Activated naive CD4-positive, alpha-beta T cell treated with anti-CD3 and anti-CD28 coated beads, Interleukin-2, amount 50 U/mL, for 24 hours (primary cell): ENCODE results near the gene UBA7.
"Not testable (repeated sequence)": the region's sequence is repeated elsewhere in the genome, so short reads cannot be mapped to it uniquely, and the experiment has no call there.

Experiments used
- H3K27ac Mint-ChIP-seq: one replicate; pipeline ENCODE4 v1.8.0; 2021; ENCODE audit warnings: mild to moderate bottlenecking, mixed read lengths
- H3K27me3 Mint-ChIP-seq: one replicate; pipeline ENCODE4 v1.8.0; 2021; ENCODE audit warnings: mixed read lengths
- H3K36me3 Mint-ChIP-seq: one replicate; pipeline ENCODE4 v1.8.0; 2021; ENCODE audit warnings: mixed read lengths
- H3K4me1 Mint-ChIP-seq: one replicate; pipeline ENCODE4 v1.8.0; 2021; ENCODE audit warnings: mixed read lengths
- H3K4me3 Mint-ChIP-seq: one replicate; pipeline ENCODE4 v1.8.0; 2021; ENCODE audit warnings: mild to moderate bottlenecking, mixed read lengths
- H3K9me3 Mint-ChIP-seq: one replicate; pipeline ENCODE4 v1.8.0; 2021; ENCODE audit warnings: mixed read lengths

UBA7 gene

GRCh38 chr3:49823131-49823530 is 9.4 kb upstream of the UBA7 start:
- H3K4me3 Mint-ChIP-seq, H3K36me3 Mint-ChIP-seq, H3K4me1 Mint-ChIP-seq, H3K9me3 Mint-ChIP-seq, H3K27ac Mint-ChIP-seq, H3K27me3 Mint-ChIP-seq: not testable (repeated sequence)

DNA sequence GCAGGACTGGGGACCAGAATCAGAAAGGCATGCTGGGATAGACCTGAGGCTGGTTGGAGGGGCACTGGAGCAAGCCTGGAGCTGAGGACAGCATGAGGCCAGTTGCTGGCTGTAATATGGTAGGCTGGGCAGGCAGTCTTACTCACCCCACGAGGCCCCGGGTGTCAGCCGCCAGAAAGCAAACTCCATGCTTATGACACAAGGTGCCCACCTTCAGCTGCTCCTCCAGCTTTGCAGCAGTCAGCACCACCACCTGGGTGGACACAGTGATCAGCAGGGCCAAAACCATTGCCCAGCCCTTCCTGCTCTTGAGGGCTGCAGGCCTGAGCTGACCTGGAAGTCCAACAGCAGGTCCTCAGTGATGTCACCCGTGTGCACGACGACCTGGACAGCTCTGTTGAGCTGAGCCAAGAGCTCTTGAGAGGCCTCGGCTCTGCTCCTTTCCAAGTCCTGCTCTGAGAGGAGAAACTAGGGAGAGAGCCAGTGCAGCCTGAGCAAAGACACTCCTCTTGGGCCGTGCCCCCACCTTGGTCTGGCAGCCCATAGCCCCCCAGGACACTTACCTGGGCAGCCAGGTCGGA is 747 bp downstream of the UBA7 start:
- Mint-ChIP-seq H3K36me3 (no peaks in the 10 kb centered on the region), H3K4me3 (peak overlapping the region; percentile 93), H3K27me3 (no peaks in the 10 kb centered on the region), H3K4me1 (peaks cover 46% of the 10 kb centered on the region), H3K9me3 (no peaks in the 10 kb centered on the region), H3K27ac (peak overlapping the region; percentile 94)

- H3K27ac Mint-ChIP-seq: peak overlapping the region; percentile 80
- no peaks in the 10 kb centered on the region for H3K36me3 Mint-ChIP-seq
- peaks cover 58% of the 10 kb centered on the region for H3K4me1 Mint-ChIP-seq
- H3K27me3 Mint-ChIP-seq: no peaks in the 10 kb centered on the region
- H3K9me3 Mint-ChIP-seq: no peaks in the 10 kb centered on the region
- no peak overlapping the region for H3K4me3 Mint-ChIP-seq
Measured at GRCh38 chr3:49807431-49808114, 6.2 kb downstream of the UBA7 start.

DNA sequence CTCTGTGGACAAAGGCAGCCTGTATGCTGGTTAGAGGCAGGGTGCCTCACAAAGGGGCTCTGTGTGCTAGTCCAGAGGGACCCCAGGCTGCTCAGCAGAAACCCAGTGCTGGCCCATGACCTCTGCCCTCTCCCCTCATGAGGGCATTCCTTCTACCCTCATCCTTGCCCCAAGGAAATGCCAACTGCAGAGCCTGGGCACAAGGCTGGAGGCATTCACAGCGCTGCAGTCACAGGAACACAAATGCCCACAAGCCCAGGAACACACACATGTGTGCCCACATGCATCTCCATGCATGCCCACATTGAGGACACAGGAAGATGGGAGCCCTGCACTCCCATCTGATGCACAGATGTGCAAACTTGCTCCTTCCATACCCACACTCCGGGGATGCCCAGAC is 6.9 kb downstream of the UBA7 start:
- no peaks in the 10 kb centered on the region for H3K36me3 Mint-ChIP-seq
- no peak overlapping the region for H3K27ac Mint-ChIP-seq
- no peaks in the 10 kb centered on the region for H3K9me3 Mint-ChIP-seq
- peaks cover 2% of the 10 kb centered on the region for H3K27me3 Mint-ChIP-seq
- peaks cover 54% of the 10 kb centered on the region for H3K4me1 Mint-ChIP-seq
- no peak overlapping the region for H3K4me3 Mint-ChIP-seq

GRCh38 chr3:49805897-49806701 is 7.7 kb downstream of the UBA7 start:
- H3K4me1 Mint-ChIP-seq: peaks cover 47% of the 10 kb centered on the region

GRCh38 chr3:49805367-49805782 is 8.4 kb downstream of the UBA7 start:
- no peak overlapping the region for H3K4me3 Mint-ChIP-seq
- no peaks in the 10 kb centered on the region for H3K9me3 Mint-ChIP-seq

More at GRCh38 chr3:49805897-49806701, 7.7 kb downstream of the UBA7 start:
- Mint-ChIP-seq H3K36me3 (no peaks in the 10 kb centered on the region), H3K27me3 (peaks cover 2% of the 10 kb centered on the region), H3K27ac (peak overlapping the region; percentile 6), H3K9me3 (no peaks in the 10 kb centered on the region), H3K4me3 (no peak overlapping the region)

DNA sequence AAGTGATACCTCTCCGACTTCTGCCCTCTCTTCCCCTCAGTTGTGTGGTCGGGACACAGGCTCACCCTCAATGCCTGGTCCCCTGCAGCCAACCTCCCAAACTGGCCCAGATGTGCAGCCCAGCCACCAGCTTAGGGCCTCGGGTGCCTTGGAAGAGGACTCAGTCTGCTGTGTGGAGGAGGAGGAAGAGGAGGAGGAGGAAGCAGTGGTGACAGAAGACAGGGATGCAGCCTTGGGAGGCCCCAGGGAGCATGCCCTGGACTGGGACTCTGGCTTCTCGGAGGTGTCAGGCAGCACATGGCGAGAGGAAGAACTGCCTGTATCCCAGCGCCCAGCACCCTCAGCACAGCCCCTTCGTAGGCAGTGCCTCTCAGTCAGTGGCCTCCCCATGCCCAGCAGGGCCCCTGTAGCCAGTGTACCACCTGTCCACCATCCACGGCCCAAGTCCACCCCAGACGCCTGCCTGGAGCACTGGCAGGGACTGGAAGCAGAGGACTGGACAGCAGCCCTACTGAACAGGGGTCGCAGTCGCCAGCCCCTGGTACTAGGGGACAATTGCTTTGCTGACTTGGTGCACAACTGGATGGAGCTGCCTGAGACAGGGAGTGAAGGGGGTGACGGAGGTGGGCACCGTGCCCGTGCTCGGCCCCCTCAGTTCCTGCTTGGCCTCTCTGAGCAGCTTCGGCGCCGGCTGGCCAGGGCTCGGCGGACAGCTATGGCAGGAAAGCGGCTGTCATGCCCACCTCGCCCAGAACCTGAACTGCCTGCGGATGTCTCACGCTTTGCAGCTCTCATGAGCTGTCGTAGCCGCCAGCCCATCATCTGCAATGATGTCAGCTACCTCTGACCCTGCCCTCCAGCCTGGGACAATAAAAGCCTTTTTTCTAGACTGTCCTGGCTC is 9.4 kb downstream of the UBA7 start:
- Mint-ChIP-seq H3K27me3 (peaks cover 2% of the 10 kb centered on the region), H3K36me3 (no peaks in the 10 kb centered on the region), H3K4me3 (peak overlapping the region; percentile 82), H3K9me3 (no peaks in the 10 kb centered on the region), H3K27ac (no peak overlapping the region), H3K4me1 (peaks cover 44% of the 10 kb centered on the region)

More at GRCh38 chr3:49805367-49805782, 8.4 kb downstream of the UBA7 start:
- peak overlapping the region; percentile 6 for H3K27ac Mint-ChIP-seq
- H3K27me3 Mint-ChIP-seq: peaks cover 2% of the 10 kb centered on the region
- peaks cover 47% of the 10 kb centered on the region for H3K4me1 Mint-ChIP-seq
- no peaks in the 10 kb centered on the region for H3K36me3 Mint-ChIP-seq

- Mint-ChIP-seq H3K4me3 (peak overlapping the region; percentile 82), H3K27ac (no peak overlapping the region), H3K4me1 (peaks cover 41% of the 10 kb centered on the region), H3K9me3 (no peaks in the 10 kb centered on the region), H3K36me3 (no peaks in the 10 kb centered on the region), H3K27me3 (peaks cover 2% of the 10 kb centered on the region)
Measured at GRCh38 chr3:49803465-49804140, 10.2 kb downstream of the UBA7 start.

DNA sequence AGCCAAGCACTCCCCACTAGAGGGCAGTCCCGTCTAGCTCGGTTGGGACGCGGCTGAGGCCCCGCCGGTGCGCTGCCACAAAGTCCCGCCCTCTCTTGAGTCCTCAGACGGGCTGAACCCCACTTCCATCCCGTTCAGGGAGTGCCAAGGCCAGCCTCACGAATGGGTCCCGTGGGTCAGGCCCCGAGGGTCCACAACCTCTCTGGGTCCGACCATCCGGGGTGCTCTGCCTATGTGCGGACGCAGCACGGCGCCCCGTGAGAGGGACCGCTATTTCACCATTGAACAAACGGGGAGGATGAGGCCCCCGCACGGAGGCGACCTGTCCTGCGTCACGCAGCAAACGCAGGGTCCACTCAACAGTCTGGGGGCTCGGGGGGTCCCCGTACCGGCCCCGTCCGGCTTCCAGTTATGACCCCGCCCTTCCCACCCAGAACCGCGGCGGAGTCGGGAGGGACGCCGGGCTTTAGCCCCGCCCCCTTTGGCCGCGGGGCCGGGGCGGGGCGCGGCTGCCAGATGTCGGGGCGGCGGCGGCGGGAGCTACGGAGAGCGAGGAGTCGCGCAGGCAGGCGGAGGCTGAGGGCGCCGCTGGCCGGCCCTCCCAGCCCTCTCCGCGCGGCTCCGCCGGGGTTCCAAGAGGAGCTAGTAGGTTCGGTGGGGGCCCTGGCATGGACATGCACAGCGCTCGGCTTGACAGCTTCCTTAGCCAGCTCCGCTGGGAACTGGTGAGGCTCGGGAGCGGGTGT is 10.9 kb downstream of the UBA7 start, which contains the start of gene INKA1:
TSS of gene INKA1 (plus strand) at position 543 of the 746 bp plus-strand sequence. CDS start at position 675, 132 bp downstream.
- Mint-ChIP-seq H3K9me3 (no peaks in the 10 kb centered on the region), H3K27ac (peak within 1 kb of the TSS; percentile 79), H3K4me3 (peak within 1 kb of the TSS; percentile 82), H3K36me3 (no peaks in the 10 kb centered on the region), H3K27me3 (peaks cover 2% of the 10 kb centered on the region), H3K4me1 (peaks cover 34% of the 10 kb centered on the region)

DNA sequence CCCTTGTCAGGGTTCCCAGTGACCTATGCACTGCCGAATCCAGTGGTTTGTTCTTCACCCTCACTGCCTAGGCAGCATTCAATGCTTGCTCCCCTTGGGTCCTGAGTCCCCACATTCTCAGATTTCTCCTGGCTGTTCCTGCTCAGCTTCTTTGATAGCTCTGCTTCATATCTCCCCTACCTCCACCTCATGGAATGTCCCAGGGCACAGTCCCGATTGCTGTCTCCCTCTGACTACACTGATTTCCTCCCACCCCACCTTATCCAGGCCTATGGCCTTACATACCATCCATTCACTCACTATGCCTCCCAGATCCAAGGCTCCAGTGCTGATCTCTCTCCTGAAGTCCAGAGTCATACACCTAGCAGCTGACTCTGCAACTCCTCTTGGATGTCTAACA is 12.6 kb downstream of the UBA7 start:
- Mint-ChIP-seq H3K36me3 (no peaks in the 10 kb centered on the region), H3K4me1 (peaks cover 17% of the 10 kb centered on the region), H3K4me3 (no peak overlapping the region), H3K9me3 (no peaks in the 10 kb centered on the region), H3K27ac (no peak overlapping the region), H3K27me3 (peaks cover 2% of the 10 kb centered on the region)

DNA sequence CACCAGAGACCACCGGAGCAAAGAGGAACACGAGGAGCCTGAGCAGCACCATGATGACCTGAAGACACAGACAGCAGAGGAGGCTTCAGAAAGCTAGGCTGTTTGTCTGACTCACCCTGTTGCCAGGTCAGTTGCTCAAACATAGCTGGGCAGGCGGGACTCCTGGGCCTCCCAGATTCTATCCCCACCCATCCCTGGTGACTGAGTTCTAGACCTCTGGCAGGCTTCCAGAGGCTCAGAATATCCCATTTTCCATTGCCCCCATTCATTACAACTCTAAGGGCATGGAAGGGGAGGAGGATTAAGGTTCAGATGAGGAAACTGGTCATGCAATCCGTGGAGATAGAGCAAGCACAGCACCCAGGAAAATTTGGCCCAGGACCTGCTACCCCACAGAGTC is 14.0 kb downstream of the UBA7 start, which contains the start of gene CDHR4:
TSS of gene CDHR4 (minus strand) at position 113 of the 400 bp plus-strand sequence. CDS start at position 52, 61 bp downstream.
- Mint-ChIP-seq H3K36me3 (no peaks in the 10 kb centered on the region), H3K27ac (no peak within 1 kb of the TSS), H3K4me3 (no peak within 1 kb of the TSS), H3K27me3 (peaks cover 2% of the 10 kb centered on the region), H3K4me1 (peaks cover 9% of the 10 kb centered on the region), H3K9me3 (no peaks in the 10 kb centered on the region)

DNA sequence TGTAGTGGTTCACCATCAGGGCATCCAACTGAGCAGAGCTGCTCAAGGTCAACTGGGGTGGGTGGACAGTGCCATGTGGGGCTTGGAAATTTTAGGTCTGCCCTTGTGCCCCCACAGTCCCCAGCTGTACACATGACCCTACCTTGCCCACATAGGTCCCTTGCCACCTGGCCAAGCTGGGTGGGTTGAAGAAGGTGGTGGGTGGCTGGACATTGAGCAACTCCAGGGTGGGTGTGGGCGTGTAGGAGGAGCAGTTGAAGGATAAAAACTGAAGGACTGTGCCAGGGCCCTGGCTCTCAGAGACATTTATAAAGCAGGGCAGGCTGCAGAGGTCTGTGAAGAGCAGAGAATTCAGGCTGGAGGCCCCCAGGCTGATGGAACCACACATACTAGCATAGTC is 14.6 kb downstream of the UBA7 start:
- Mint-ChIP-seq H3K36me3 (no peaks in the 10 kb centered on the region), H3K27ac (no peak overlapping the region), H3K4me3 (no peak overlapping the region), H3K27me3 (peaks cover 2% of the 10 kb centered on the region), H3K4me1 (peaks cover 7% of the 10 kb centered on the region), H3K9me3 (no peaks in the 10 kb centered on the region)

GRCh38 chr3:49794926-49795905 is 18.5 kb downstream of the UBA7 start:
- Mint-ChIP-seq H3K4me1 (peaks cover 1% of the 10 kb centered on the region), H3K36me3 (no peaks in the 10 kb centered on the region), H3K27me3 (no peaks in the 10 kb centered on the region), H3K4me3 (no peak overlapping the region), H3K27ac (no peak overlapping the region), H3K9me3 (no peaks in the 10 kb centered on the region)
